NCI-H1930 (cell line): Measurements from ENCODE around the gene AMPD2.
A peak's percentile ranks its signal among the peaks of the same experiment; 100 is the strongest.

ENCODE experiments used
- DNase-seq, 2 experiments: peaks; one replicate each; lab custom pipeline; 2025; lab: John Stamatoyannopoulos, UW

AMPD2 gene

GRCh38 chr1:109617291-109617801 lies 2.3 kb upstream of the AMPD2 start:
- DNase-seq: no peak

- DNase-seq: no peak
Measured at GRCh38 chr1:109618661-109619575, 719 bp upstream of the AMPD2 start.

- DNase-seq: no peak
Measured at GRCh38 chr1:109620401-109620791, 759 bp downstream of the AMPD2 start.

GRCh38 chr1:109620841-109621286 lies 1.2 kb downstream of the AMPD2 start:
- DNase-seq: peak; percentile 68 to 72

GRCh38 chr1:109621379-109622136 lies 1.9 kb downstream of the AMPD2 start:
- no peak for DNase-seq

- no peak for DNase-seq
Measured at GRCh38 chr1:109622137-109622892, 2.7 kb downstream of the AMPD2 start.

GRCh38 chr1:109622895-109623294 lies 3.3 kb downstream of the AMPD2 start:
- no peak for DNase-seq

GRCh38 chr1:109623601-109624161 lies 4.0 kb downstream of the AMPD2 start:
- no peak for DNase-seq

- DNase-seq: no peak
Measured at GRCh38 chr1:109624201-109625010, 4.8 kb downstream of the AMPD2 start.

- no peak for DNase-seq
Measured at GRCh38 chr1:109625176-109625575, 5.5 kb downstream of the AMPD2 start.

- DNase-seq: no peak
Measured at GRCh38 chr1:109625601-109626560, 6.2 kb downstream of the AMPD2 start.

- no peak for DNase-seq
Measured at GRCh38 chr1:109626682-109627408, 7.2 kb downstream of the AMPD2 start.

GRCh38 chr1:109627692-109628399 lies 8.2 kb downstream of the AMPD2 start:
- DNase-seq: no peak

GRCh38 chr1:109628540-109629321 lies 9.1 kb downstream of the AMPD2 start:
- no peak for DNase-seq

GRCh38 chr1:109629372-109630030 lies 9.9 kb downstream of the AMPD2 start:
- no peak for DNase-seq

GRCh38 chr1:109630081-109630897 lies 10.7 kb downstream of the AMPD2 start:
- DNase-seq: no peak
